Dedifferentiated amniotic fluid mesenchymal stem cell (primary cell): ENCODE measurements around the gene SLC2A6.
"Not testable (repeated sequence)": the region's sequence is repeated elsewhere in the genome, so short reads cannot be mapped to it uniquely, and the experiment has no call there.

Experiments
- DNase-seq: peaks from one replicate; pipeline ENCODE4 v3.0.0-alpha.2; 2016; ENCODE audit errors: extremely low spot score

SLC2A6 gene

GRCh38 chr9:133460405-133461175, 18.3 kb downstream of the SLC2A6 start:
- no peak for DNase-seq

DNA sequence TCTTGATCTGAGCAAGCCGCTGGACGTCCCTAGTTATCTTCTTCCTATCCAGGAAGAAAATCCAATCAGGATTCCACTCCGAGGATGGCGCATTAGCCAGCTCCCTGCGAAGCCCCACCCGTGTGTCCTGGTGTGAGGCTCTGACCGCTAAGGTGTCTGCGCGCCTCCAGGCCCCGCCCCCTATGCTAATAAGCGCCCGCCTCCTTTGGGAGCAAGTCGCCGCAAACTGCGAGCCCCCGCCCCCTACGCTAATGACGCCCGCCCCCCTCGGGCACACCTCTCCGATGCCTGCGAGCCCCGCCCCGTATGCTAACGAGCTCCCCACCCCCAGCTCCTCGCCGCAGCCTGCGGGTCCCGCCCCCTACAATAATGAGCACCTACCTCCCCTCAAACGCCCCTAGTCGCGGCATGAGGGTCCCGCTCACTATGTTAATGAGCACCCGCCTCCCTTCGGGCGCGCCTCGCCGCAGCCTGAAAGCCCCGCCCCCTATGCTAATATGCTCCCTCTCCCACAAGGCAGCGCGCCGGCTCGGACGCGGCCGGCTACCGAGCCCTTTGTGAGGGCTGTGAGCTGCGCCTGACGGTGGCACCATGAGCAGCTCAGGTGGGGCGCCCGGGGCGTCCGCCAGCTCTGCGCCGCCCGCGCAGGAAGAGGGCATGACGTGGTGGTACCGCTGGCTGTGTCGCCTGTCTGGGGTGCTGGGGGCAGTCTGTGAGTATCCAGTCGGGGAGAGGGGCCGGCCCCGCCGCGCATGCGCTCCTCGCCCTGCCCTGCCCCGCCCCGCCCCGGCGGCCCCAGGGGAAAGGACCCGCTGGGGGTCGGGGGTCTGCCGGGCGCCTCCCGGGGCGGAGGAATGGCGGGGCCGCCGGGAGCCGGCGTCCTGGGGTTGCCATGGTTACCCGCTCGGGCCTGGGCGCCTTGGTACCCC, 19.2 kb downstream of the SLC2A6 start, which contains the start of gene CACFD1:
Gene CACFD1, plus strand, starts transcription at position 503 of the 929 bp plus-strand sequence. Its CDS starts 89 bp downstream, at position 592.
- peak; percentile 79 for DNase-seq

DNA sequence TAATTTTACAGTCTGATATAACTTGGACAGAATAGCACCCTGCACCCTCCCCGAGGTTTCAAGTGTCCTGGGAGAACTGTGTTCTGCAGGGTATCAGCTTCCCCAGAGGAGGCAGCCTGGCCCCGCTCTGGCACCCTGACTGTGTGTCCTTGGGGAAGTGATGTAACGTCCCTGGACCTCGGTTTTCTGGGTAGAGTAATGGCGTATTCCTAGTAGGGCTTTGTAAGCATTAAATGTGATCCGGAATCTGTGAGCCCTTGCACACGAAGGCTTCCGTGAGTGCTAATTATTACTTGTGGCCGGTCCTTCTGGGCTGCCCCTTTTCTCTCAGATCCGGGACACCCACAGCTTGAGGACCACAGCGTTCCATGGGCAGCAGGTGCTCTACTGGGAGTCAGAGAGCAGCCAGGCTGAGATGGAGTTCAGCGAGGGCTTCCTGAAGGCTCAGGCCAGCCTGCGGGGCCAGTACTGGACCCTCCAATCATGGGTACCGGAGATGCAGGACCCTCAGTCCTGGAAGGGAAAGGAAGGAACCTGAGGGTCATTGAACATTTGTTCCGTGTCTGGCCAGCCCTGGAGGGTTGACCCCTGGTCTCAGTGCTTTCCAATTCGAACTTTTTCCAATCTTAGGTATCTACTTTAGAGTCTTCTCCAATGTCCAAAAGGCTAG, 20.1 kb downstream of the SLC2A6 start:
- DNase-seq, result no peak

- DNase-seq, result no peak
Observed at GRCh38 chr9:133457748-133458147, 21.2 kb downstream of the SLC2A6 start.

- DNase-seq, result no peak
Observed at GRCh38 chr9:133457233-133457632, 21.7 kb downstream of the SLC2A6 start.

GRCh38 chr9:133456409-133456808, 22.5 kb downstream of the SLC2A6 start:
- DNase-seq, result no peak

GRCh38 chr9:133455936-133456335, 23.0 kb downstream of the SLC2A6 start:
- DNase-seq, result no peak

- no peak for DNase-seq
Observed at GRCh38 chr9:133454943-133455673, 23.8 kb downstream of the SLC2A6 start.

DNA sequence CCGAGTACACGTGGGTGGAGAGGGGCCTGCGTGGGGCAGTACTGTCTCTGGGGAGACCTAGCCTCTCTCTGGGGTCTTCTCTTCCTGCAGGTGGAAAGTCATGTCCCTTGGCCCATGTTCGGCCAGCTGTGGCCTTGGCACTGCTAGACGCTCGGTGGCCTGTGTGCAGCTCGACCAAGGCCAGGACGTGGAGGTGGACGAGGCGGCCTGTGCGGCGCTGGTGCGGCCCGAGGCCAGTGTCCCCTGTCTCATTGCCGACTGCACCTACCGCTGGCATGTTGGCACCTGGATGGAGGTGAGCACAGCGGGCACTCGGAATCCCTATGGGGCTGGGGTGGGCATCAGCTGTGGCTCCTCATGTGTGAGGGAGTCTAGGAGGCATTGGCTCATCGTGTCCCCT, 24.6 kb downstream of the SLC2A6 start:
- DNase-seq, result no peak

- no peak for DNase-seq
Observed at GRCh38 chr9:133453651-133454050, 25.2 kb downstream of the SLC2A6 start.

- DNase-seq, result no peak
Observed at GRCh38 chr9:133452562-133452961, 26.3 kb downstream of the SLC2A6 start.

GRCh38 chr9:133451865-133452264, 27.0 kb downstream of the SLC2A6 start:
- DNase-seq, result not testable (repeated sequence)

GRCh38 chr9:133449760-133450159, 29.1 kb downstream of the SLC2A6 start:
- DNase-seq, result no peak

DNA sequence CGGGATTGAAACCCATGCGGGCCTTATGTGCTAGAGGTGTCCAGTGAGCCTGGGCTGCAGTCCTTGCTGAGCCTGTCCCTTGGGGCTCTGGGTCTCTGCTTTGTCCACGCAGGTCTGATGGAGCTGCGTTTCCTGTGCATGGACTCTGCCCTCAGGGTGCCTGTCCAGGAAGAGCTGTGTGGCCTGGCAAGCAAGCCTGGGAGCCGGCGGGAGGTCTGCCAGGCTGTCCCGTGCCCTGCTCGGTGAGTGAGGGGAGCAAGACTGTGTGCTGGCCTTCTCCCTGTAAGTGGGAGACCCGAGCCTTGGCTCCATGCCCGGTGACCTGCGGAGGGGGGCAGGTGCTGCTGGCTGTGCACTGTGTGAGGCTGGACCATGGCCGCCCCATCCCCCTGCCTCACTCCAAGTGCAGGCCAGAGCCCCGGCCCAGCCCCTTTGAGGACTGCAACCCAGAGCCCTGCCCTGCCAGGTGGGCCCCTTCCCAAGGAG, 30.4 kb downstream of the SLC2A6 start:
- no peak for DNase-seq

DNA sequence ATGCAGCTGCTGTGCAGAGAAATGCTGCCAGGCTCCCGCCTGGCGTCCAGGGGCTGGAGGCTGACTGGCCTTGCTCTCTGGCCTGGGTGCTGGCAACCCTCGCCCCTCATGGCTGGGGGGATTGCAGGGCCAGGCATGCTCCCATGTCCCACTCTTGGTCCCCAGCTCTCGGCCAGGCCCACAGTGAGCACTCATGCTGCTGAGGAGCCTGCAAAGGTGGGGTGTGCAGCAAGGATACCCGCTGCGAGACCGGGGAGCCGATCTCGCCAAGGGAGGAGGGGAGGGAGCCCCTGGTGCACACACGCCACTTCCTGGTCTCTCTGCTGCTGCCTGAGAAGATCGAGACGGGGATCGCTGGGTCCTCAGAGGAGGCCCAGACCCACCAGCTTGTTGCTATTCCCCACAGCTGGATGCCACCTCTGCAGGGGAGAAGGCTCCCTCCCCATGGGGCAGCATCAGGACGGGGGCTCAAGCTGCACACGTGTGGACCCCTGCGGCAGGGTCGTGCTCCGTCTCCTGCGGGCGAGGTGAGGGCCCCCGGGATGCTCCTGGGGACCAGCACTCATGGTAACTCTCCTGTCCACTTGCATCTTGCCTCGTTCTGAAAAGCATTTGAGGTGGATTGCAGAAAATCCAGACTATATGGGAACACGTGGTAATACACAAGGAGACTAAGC, 33.5 kb downstream of the SLC2A6 start:
- no peak for DNase-seq

GRCh38 chr9:133443982-133444381, 34.9 kb downstream of the SLC2A6 start:
- DNase-seq, result no peak

DNA sequence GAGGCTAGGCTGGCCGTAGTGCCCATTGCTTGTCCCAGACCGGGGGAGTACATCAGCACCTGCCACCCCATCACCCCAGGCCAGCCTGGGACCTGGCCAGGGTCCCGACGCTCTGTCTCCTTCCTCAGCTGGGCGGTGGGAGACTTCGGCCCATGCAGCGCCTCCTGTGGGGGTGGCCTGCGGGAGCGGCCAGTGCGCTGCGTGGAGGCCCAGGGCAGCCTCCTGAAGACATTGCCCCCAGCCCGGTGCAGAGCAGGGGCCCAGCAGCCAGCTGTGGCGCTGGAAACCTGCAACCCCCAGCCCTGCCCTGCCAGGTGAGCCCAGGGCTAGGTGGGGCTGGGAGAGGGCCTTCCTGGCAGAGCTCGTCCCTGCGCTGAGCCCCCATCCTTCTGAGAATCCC, 35.7 kb downstream of the SLC2A6 start:
- DNase-seq, result no peak

- DNase-seq, result no peak
Observed at GRCh38 chr9:133441571-133441970, 37.3 kb downstream of the SLC2A6 start.

DNA sequence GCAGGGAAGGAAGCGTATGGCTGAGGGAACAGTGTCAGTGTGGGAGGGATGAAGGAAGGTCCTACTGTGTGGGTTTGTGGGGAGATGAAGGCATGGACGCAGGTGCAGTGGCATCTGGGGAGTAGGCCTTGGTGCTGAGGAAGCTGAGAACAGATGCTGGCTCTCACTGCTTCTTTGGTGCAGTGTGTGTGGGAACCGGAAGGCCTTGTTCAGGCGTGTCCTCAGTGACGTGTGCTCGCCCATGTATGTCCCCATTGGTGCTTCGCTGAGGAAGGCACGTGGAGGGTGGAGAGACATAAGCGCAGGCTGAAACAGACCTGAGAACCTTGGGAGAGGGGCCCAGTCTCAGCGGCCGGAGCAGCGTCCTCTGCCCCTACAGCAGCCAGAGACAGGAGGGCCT, 38.0 kb downstream of the SLC2A6 start:
- no peak for DNase-seq

DNA sequence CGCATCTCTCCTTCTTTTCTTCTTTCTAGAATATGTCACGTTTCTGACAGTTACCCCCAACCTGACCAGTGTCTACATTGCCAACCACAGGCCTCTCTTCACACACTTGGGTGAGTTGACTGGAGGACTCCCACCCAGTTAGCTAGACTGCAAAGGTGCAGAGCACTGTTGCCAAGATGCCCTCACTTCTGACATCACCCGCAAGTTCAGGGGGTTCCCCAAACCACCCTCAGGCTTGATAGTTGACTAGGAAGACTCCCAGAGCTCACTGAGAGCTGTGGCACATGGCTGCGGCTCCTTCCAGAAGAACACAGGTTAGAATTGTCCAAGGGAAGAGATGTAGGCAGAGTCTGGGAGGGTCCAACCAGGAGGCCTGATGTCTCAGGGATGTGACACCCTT, 39.6 kb downstream of the SLC2A6 start:
- DNase-seq, result no peak
